Camera-type eye (tissue), 1 donor: ENCODE measurements around the gene PHGDH. TPM values are rescaled to one million over a fixed set of nuclear protein-coding genes. Genes with fewer than 3 reads are reported as not detected.

Source experiments
- total RNA-seq: library from RNA; depleted of rRNA; stranded (reverse); fragments of >200 nt; gene quantifications from one replicate; pipeline ENCODE4 v1.2.3, GENCODE V29; 2014

Gene PHGDH
- total RNA-seq: 81.1 TPM

GRCh38 chr1:119711804-119712341 lies at the start of gene PHGDH:
Gene PHGDH (plus strand): TSS chr1:119711934. CDS start chr1:119712023, 89 bp downstream.

GRCh38 chr1:119768778-119769177 lies 57.0 kb downstream of the PHGDH start, which contains the start of gene HMGCS2:
Gene HMGCS2 (minus strand): TSS chr1:119768905. CDS start chr1:119768844, 61 bp downstream.

Other genes with a start within 250 kb of the PHGDH start
- gene HSD3B1, start 204.7 kb upstream of the PHGDH start, total RNA-seq: not detected
- 18.4 TPM for gene ZNF697, start 63.7 kb upstream of the PHGDH start, total RNA-seq
- gene HMGCS2, start 57.0 kb downstream of the PHGDH start, total RNA-seq: 0.44 TPM
- not detected for gene REG4, start 99.5 kb downstream of the PHGDH start, total RNA-seq
- not detected for gene ADAM30, start 184.6 kb downstream of the PHGDH start, total RNA-seq